ENCODE results near the gene STOX2. TPM values are rescaled to one million over a fixed set of nuclear protein-coding genes. Genes with fewer than 3 reads are reported as not detected.
"Not testable (repeated sequence)": the region's sequence is repeated elsewhere in the genome, so short reads cannot be mapped to it uniquely, and the experiment has no call there.

The STOX2 gene
- total RNA-seq, 2 donors from 2014 or later, result not detected

DNA sequence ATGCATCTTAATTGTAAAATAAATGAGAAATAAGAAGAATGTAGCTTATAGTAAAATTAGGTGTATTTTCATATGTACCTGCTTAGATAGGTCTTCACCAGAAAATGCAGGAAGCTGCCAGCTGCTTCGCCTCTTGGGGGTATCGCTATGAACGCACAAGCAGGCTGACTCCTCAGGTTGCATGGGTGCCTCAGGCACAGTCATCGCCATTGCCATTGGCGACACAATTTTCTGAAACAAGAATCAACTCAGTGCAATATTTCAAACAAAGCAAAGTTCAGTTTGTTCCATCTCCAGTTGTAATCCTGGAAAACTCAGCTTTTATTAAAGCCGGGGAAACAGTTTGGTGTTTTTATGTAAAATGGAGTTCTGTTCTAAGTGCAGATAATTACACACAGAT is 29.7 kb downstream of the STOX2 start:
- ATAC-seq, result no peak
- no peaks in the 10 kb centered on the region for H3K4me1 Mint-ChIP-seq (ENCODE audit: low read depth in 2 of 2)

GRCh38 chr4:183935355-183936005 is 30.4 kb downstream of the STOX2 start:
- Mint-ChIP-seq H3K27ac (no peak overlapping the region), H3K4me1 (ENCODE audit: low read depth in 2 of 2) (no peaks in the 10 kb centered on the region), H3K9me3 (no peaks in the 10 kb centered on the region), H3K36me3 (no peaks in the 10 kb centered on the region), H3K27me3 (peaks cover 5 to 8% of the 10 kb centered on the region in 2 donors), H3K4me3 (no peak overlapping the region)
- ATAC-seq (no peak), DNase-seq (ENCODE audit: low spot score) (no peak)

More for the DNA sequence above, 29.7 kb downstream of the STOX2 start:
- H3K36me3 Mint-ChIP-seq, result no peaks in the 10 kb centered on the region
- H3K4me3 Mint-ChIP-seq, result no peak overlapping the region
- no peak for DNase-seq (ENCODE audit: low spot score)
- peaks cover 5 to 8% of the 10 kb centered on the region in 2 donors for H3K27me3 Mint-ChIP-seq
- no peak overlapping the region for H3K27ac Mint-ChIP-seq
- H3K9me3 Mint-ChIP-seq, result no peaks in the 10 kb centered on the region

GRCh38 chr4:183936047-183936446 is 30.9 kb downstream of the STOX2 start:
- Mint-ChIP-seq H3K4me1 (ENCODE audit: low read depth in 2 of 2) (no peaks in the 10 kb centered on the region), H3K9me3 (no peaks in the 10 kb centered on the region), H3K27ac (no peak overlapping the region), H3K4me3 (no peak overlapping the region), H3K36me3 (no peaks in the 10 kb centered on the region), H3K27me3 (peaks cover 5 to 8% of the 10 kb centered on the region in 2 donors)
- no peak for DNase-seq (ENCODE audit: low spot score)
- ATAC-seq, result no peak

DNA sequence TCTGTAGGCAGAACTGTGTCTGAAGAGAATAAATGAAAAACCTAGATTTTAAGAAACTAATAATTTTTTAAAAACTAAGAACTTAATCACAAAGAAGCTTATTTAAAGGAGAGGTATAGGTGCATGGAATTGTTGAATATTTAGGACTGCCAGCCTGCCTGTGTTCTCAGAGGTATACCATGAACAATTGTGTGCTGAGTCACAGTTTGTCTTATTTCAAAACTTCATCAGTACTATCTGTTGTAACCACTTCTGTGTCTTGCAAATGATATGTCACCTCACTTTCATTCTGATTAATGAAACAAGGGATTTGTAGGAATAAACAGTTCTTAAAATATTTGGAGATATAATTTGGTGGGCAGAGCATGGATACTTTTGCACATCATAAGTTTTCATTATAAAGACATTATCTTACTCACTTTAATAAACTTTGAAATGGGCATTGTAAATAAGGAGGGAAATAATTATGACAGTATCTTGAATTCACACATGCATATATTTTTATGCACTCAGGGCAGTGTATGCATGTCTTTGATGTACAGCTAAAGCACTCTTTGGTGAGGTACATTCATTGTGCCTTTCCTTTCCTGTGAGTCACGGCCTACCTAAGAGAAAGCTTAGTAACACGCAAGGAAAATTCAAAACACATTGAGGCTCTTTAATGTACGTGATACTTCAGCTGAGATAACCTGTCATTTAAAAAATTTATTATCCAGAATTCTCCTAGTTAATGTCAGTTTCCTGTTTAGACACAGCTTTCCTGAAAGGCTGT is 31.7 kb downstream of the STOX2 start:
- DNase-seq (ENCODE audit: low spot score) (no peak), ATAC-seq (no peak)
- H3K27me3 Mint-ChIP-seq, result peaks cover 4 to 5% of the 10 kb centered on the region in 2 donors
- no peak overlapping the region for H3K4me3 Mint-ChIP-seq
- no peaks in the 10 kb centered on the region for H3K9me3 Mint-ChIP-seq
- no peaks in the 10 kb centered on the region for H3K36me3 Mint-ChIP-seq
- H3K27ac Mint-ChIP-seq, result no peak overlapping the region
- no peaks in the 10 kb centered on the region for H3K4me1 Mint-ChIP-seq (ENCODE audit: low read depth in 2 of 2)

GRCh38 chr4:183940864-183941263 is 35.8 kb downstream of the STOX2 start:
- Mint-ChIP-seq H3K36me3 (no peaks in the 10 kb centered on the region), H3K27ac (no peak overlapping the region), H3K4me3 (no peak overlapping the region), H3K9me3 (no peaks in the 10 kb centered on the region), H3K4me1 (ENCODE audit: low read depth in 2 of 2) (no peaks in the 10 kb centered on the region), H3K27me3 (peaks cover 7 to 10% of the 10 kb centered on the region in 2 donors)
- DNase-seq (ENCODE audit: low spot score), result no peak
- peak in 1 of 2 donors; percentile 36 for ATAC-seq

- DNase-seq (ENCODE audit: low spot score), result no peak
- Mint-ChIP-seq H3K27me3 (peaks cover 7% of the 10 kb centered on the region in 2 donors), H3K4me3 (no peak overlapping the region), H3K27ac (no peak overlapping the region), H3K9me3 (no peaks in the 10 kb centered on the region), H3K4me1 (ENCODE audit: low read depth in 2 of 2) (no peaks in the 10 kb centered on the region), H3K36me3 (no peaks in the 10 kb centered on the region)
- no peak for ATAC-seq
These were observed 36.9 kb downstream of the STOX2 start for GRCh38 chr4:183941964-183942363.

GRCh38 chr4:183945741-183946140 is 40.6 kb downstream of the STOX2 start:
- no peak overlapping the region for H3K27ac Mint-ChIP-seq
- H3K27me3 Mint-ChIP-seq, result peaks cover 7 to 15% of the 10 kb centered on the region in 2 donors
- DNase-seq (ENCODE audit: low spot score) (no peak), ATAC-seq (no peak)
- H3K4me3 Mint-ChIP-seq, result no peak overlapping the region
- no peaks in the 10 kb centered on the region for H3K9me3 Mint-ChIP-seq
- no peaks in the 10 kb centered on the region for H3K4me1 Mint-ChIP-seq (ENCODE audit: low read depth in 2 of 2)
- H3K36me3 Mint-ChIP-seq, result no peaks in the 10 kb centered on the region

DNA sequence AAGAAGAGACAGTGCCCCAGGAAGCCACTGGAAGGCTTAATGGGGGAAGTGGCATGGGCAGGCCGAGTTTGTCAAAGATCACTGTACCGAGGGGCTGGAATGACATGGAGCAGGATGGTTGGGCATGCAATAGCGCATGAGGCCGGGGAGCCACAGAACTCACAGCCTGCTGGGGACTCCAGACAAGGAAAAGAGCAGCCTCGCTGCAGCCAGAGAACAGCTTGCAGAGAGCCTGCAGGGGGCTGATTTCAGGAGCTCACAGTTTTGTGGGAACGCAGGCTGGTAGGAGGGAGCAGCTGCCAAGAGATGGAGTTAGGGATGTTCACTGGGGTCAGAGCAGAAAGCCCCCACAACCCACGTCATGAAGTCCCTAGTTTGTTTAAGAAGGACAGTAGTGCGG is 45.4 kb downstream of the STOX2 start:
- no peaks in the 10 kb centered on the region for H3K36me3 Mint-ChIP-seq
- peaks cover 6 to 10% of the 10 kb centered on the region in 2 donors for H3K27me3 Mint-ChIP-seq
- H3K4me1 Mint-ChIP-seq (ENCODE audit: low read depth in 2 of 2), result no peaks in the 10 kb centered on the region
- H3K27ac Mint-ChIP-seq, result no peak overlapping the region
- ATAC-seq (peak in 1 of 2 donors; percentile 32), DNase-seq (ENCODE audit: low spot score) (no peak)
- H3K4me3 Mint-ChIP-seq, result no peak overlapping the region
- H3K9me3 Mint-ChIP-seq, result no peaks in the 10 kb centered on the region

- H3K27me3 Mint-ChIP-seq, result peaks cover 10 to 18% of the 10 kb centered on the region in 2 donors
- not testable (repeated sequence) for H3K4me1 Mint-ChIP-seq (ENCODE audit: low read depth in 2 of 2); H3K4me3 Mint-ChIP-seq; H3K9me3 Mint-ChIP-seq; H3K27ac Mint-ChIP-seq; H3K36me3 Mint-ChIP-seq; ATAC-seq; DNase-seq (ENCODE audit: low spot score)
These were observed 47.5 kb downstream of the STOX2 start for GRCh38 chr4:183952652-183953051.

DNA sequence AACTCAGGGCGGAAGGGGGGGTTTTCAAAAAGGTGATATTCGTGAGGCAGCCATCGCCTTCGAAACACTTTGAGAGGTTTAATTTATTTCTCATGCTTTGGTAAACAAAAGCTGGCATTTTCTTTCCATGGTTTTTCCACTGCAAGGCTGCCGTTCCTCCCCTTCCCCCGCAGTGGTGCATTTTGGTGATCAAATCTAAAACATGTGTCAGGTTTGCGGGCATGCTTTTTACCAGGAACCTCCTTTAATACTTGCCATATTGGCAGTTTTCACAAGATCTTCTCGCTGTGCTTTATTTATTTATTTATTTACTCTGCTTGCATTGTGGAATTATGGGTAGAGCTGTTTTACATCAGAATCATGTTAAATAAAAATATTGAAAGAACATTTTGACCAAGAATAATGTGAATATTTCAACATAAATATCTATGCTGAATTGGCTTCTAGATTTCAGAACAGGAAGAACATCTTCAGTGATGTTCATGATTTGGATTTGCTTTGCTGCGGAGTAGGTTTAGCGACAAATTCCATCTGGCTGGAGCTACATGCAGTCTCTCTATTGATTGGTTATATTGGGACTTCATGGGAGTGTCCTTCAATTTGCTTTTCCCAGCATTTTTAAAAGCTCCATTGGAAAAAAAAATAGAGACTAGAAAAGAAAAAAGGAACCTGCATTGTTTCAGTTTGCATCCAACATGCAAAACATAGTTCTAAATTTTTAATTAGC is 54.4 kb downstream of the STOX2 start:
- Mint-ChIP-seq H3K4me3 (no peak overlapping the region), H3K27ac (no peak overlapping the region), H3K36me3 (no peaks in the 10 kb centered on the region), H3K27me3 (peaks cover 4 to 24% of the 10 kb centered on the region in 2 donors), H3K9me3 (no peaks in the 10 kb centered on the region), H3K4me1 (ENCODE audit: low read depth in 2 of 2) (no peaks in the 10 kb centered on the region)
- DNase-seq (ENCODE audit: low spot score) (no peak), ATAC-seq (no peak)

- ATAC-seq (no peak), DNase-seq (ENCODE audit: low spot score) (no peak)
- Mint-ChIP-seq H3K9me3 (no peaks in the 10 kb centered on the region), H3K27me3 (peaks cover 4 to 23% of the 10 kb centered on the region in 2 donors), H3K4me1 (ENCODE audit: low read depth in 2 of 2) (no peaks in the 10 kb centered on the region), H3K27ac (no peak overlapping the region), H3K4me3 (no peak overlapping the region), H3K36me3 (no peaks in the 10 kb centered on the region)
These were observed 54.9 kb downstream of the STOX2 start for GRCh38 chr4:183960046-183960420.

- no peaks in the 10 kb centered on the region for H3K4me1 Mint-ChIP-seq (ENCODE audit: low read depth in 2 of 2)
- no peak overlapping the region for H3K27ac Mint-ChIP-seq
- no peaks in the 10 kb centered on the region for H3K36me3 Mint-ChIP-seq
- DNase-seq (ENCODE audit: low spot score) (no peak), ATAC-seq (no peak)
- peaks cover 13 to 23% of the 10 kb centered on the region in 2 donors for H3K27me3 Mint-ChIP-seq
- H3K4me3 Mint-ChIP-seq, result no peak overlapping the region
- H3K9me3 Mint-ChIP-seq, result no peaks in the 10 kb centered on the region
These were observed 55.9 kb downstream of the STOX2 start for GRCh38 chr4:183960962-183961541.

DNA sequence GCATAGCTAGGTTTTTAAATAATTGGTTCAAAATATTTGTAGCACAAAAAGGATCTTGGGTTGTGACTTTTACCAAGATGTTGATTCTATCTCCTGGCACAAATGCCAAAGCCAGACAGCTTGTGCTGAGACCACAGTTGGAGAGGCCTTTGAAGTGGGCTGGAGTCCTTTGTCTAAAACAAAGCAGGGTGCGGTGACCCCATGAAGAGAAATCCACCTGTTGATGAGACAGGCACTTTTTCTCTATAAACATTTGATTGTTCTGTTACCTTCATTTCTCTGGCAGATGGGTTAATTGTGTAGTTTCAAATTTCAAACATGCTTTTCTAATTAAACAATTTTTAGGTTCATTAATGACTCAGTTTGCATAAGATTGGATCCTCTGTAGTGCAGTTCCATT is 56.7 kb downstream of the STOX2 start:
- Mint-ChIP-seq H3K27ac (no peak overlapping the region), H3K9me3 (no peaks in the 10 kb centered on the region), H3K4me3 (no peak overlapping the region), H3K36me3 (no peaks in the 10 kb centered on the region), H3K27me3 (peaks cover 17 to 24% of the 10 kb centered on the region in 2 donors), H3K4me1 (ENCODE audit: low read depth in 2 of 2) (no peaks in the 10 kb centered on the region)
- ATAC-seq, result no peak
- no peak for DNase-seq (ENCODE audit: low spot score)

DNA sequence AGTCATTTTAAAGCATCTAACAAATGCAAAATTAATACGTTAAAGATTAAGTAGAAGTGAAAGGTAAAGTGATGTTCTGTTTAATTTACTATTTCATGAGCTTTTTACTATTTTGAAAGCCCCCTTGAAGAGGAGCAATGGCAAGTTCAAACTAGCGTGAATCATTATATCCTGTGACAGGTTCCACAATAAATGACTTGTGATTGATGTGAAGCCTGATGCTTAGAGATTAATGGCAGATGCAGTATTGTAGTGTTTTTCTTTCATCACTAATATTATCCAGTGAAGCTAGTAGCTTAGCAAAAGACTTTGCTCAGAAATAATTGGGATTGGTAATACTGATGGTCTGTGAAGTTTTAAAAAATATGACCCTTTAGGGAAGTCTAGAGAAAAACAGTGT is 57.3 kb downstream of the STOX2 start:
- ATAC-seq (no peak), DNase-seq (ENCODE audit: low spot score) (no peak)
- H3K9me3 Mint-ChIP-seq, result no peaks in the 10 kb centered on the region
- H3K4me3 Mint-ChIP-seq, result no peak overlapping the region
- H3K27ac Mint-ChIP-seq, result no peak overlapping the region
- no peaks in the 10 kb centered on the region for H3K36me3 Mint-ChIP-seq
- peaks cover 21 to 30% of the 10 kb centered on the region in 2 donors for H3K27me3 Mint-ChIP-seq
- H3K4me1 Mint-ChIP-seq (ENCODE audit: low read depth in 2 of 2), result peaks cover 0 to 3% of the 10 kb centered on the region in 2 donors
